Adipose tissue (tissue), 3 donors: ENCODE measurements around the gene FOXD4L3. TPM values are rescaled to one million over a fixed set of nuclear protein-coding genes. Genes with fewer than 3 reads are reported as not detected.
"Not testable (repeated sequence)": the region's sequence is repeated elsewhere in the genome, so short reads cannot be mapped to it uniquely, and the experiment has no call there.

Experiments
- H3K27ac ChIP-seq: one replicate; pipeline ENCODE4 v1.5.1; 2013; ENCODE audit warnings: low read depth, low read length
- WGBS, 3 donors: extraction: QIAGEN DNeasy Blood & Tissue Kit; methylation state at CpG; one replicate each; pipeline ENCODE4 v1.1.7; 2013; 5-methylcytosine and 5-hydroxymethylcytosine counted together
- polyA plus RNA-seq, 3 donors: library from polyadenylated mRNA; stranded (reverse); fragments of 200-250 nt; gene quantifications; one replicate each; pipeline ENCODE4 v1.2.3, GENCODE V29; 2013
- donor health status: healthy with polysubstance abuse.
- donor health status: Bipolar disorder and iron deficiency.
- donor health status: healthy.

Gene FOXD4L3
- polyA plus RNA-seq, 3 donors = not detected

DNA sequence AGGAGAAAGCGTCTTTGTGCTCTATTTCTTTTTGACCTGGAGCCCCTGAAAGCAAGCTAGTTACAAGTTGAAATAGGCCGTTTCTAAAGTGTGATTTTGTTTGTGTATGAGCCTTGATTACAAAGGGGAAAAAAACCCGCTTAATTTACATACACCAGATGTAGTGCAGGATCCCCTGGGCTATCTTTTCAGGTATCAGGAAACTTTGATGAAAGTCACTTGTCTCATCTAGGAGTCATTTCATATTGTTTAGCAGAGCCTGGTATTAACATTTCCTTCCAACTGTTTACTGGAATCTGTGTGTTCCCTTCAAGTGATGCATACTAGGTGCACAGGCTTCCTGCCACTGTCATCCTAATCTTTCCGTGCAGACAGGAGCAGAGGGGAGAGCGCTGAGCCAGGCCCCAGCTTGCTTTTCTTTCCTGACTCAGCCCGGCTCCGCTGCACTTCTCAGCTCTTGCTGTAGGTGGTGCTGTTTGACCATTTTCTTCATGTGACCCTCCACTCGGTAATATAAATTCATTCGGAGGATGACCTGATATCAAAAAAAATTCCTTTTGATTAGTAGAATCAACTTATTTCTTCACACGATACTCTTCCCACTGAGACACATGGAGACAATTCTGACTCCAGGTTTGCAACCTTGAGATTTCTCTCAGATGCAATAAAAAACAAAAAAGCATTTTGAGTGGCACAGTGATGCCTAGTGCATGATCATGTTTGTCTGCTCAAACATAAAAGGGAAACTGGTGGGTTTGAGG is 39.8 kb downstream of the FOXD4L3 start:
- H3K27ac ChIP-seq = not testable (repeated sequence)
- 10 to 29% (median 12%) methylated on average over 3 to 4 of the region's 10 CpGs for WGBS, 3 donors

DNA sequence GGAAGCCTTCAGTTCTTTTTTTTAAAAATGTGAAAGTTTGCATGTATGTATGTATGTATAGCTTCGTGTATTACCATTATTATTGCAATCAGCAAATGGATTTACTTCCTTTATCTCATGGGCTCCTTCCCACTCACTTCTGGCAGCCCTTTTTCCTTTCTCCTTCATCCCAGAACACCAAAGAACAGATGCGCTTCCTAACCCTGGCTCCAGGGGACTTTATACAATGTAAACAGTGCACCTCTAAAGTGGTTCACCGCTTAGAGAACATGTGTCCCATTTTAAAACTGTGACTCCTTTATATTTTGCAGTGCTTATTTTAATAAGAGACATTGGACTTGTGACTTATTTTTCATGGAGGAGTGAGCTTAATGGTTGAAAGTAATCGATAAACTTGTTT is 40.6 kb downstream of the FOXD4L3 start:
- 44 to 72% (median 58%) methylated on average over 3 of the region's 4 CpGs for WGBS, 3 donors
- H3K27ac ChIP-seq = not testable (repeated sequence)

DNA sequence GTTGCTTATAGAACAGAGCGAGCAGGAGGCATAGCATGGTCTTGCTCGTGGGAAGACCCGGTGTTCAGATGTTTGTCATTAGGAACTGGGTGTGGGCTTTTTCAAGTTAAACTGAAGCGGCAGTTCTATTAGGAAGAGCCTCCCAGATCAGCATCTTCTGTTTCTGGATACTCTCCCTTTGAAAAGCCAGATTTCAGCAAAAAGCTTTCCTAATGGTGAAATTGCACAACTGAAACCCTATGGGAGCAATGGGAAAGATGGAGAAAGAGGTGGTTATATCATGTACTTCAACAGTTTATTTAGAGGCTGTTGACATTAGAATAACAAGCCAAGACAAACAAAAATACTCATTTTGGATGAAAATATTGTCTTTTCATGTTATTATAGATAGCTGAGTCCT is 41.3 kb downstream of the FOXD4L3 start:
- 43 to 59% (median 45%) methylated on average over 3 of the region's 4 CpGs for WGBS, 3 donors
- not testable (repeated sequence) for H3K27ac ChIP-seq

DNA sequence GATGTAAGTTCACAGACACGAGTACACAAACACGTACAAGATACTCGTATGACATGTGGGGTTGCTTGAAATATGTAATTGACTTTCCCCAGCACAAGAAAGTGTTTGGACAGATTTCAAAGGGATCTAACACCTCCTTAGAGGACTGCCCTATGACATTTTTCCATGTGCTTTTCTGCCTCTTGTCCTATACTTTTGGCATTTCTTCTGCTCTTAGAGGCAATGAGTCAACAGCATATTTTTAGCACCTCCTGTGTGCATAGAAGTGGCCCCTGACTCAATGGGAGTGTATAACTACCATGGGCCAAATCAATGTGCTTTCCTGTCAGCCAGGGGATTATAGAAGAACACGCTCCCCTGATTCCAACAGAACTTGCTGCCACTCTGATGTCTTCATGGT is 49.0 kb downstream of the FOXD4L3 start:
- 74 to 84% (median 76%) methylated on average over 4 of the region's 4 CpGs for WGBS, 3 donors
- H3K27ac ChIP-seq = not testable (repeated sequence)

Other genes with a start within 250 kb of the FOXD4L3 start
- gene ZNG1C, start 60.9 kb upstream of the FOXD4L3 start, polyA plus RNA-seq = 10 to 100 TPM in 1 of 3 donors, 1 to 10 TPM in 2; 5.9 to 14.1 (median 8.0) TPM
- gene PGM5, start 53.7 kb downstream of the FOXD4L3 start, polyA plus RNA-seq = 10 to 100 TPM in 2 of 3 donors, 1 to 10 TPM in 1; 2.3 to 30.0 (median 12.1) TPM
- under 1 TPM in 1 of 3 donors, not detected in 2; 0.34 TPM for gene TMEM252, start 238.0 kb downstream of the FOXD4L3 start, polyA plus RNA-seq